Subcutaneous adipose tissue (tissue), 4 donors: ENCODE measurements around the gene IGFL1. TPM values are rescaled to one million over a fixed set of nuclear protein-coding genes. Genes with fewer than 3 reads are reported as not detected.

ENCODE experiments used
- total RNA-seq, 4 donors: library from RNA; depleted of rRNA; stranded (reverse); fragments of >200 nt; gene quantifications; one replicate each; pipeline ENCODE4 v1.1.0, GENCODE V29; 2016
- TF ChIP-seq, protein P1 (sequence below): fragments of 450-650 bp; IDR thresholded peaks from one replicate; pipeline ENCODE4 v1.5.1; 2016; ENCODE audit warnings: low read depth, mild to moderate bottlenecking, control low read depth, antibody characterized with exemption, moderate library complexity

The IGFL1 gene
- total RNA-seq, 4 donors from 2014 or later, result not detected

DNA sequence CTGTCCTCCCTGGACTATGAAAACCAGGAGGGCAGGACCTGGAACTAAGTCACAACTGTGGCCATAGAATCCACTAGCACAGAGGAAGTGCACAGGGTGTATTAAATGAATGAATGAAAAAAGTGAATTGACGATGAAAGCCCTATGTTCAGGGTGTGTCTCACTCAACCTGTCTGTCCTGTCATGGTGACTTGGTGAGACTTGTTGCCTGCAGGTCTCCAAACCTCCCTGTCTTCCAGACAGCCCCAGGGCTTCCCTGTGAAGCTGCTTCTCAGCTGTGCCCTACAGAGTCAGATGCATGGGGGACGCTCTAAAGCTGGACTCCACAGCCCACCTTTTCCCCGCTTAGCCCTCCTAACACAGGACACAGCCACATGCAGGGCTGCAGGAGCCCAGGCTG, 4.8 kb upstream of the IGFL1 start:
- TF ChIP-seq, protein P1, sequence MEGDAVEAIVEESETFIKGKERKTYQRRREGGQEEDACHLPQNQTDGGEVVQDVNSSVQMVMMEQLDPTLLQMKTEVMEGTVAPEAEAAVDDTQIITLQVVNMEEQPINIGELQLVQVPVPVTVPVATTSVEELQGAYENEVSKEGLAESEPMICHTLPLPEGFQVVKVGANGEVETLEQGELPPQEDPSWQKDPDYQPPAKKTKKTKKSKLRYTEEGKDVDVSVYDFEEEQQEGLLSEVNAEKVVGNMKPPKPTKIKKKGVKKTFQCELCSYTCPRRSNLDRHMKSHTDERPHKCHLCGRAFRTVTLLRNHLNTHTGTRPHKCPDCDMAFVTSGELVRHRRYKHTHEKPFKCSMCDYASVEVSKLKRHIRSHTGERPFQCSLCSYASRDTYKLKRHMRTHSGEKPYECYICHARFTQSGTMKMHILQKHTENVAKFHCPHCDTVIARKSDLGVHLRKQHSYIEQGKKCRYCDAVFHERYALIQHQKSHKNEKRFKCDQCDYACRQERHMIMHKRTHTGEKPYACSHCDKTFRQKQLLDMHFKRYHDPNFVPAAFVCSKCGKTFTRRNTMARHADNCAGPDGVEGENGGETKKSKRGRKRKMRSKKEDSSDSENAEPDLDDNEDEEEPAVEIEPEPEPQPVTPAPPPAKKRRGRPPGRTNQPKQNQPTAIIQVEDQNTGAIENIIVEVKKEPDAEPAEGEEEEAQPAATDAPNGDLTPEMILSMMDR, result no peak

DNA sequence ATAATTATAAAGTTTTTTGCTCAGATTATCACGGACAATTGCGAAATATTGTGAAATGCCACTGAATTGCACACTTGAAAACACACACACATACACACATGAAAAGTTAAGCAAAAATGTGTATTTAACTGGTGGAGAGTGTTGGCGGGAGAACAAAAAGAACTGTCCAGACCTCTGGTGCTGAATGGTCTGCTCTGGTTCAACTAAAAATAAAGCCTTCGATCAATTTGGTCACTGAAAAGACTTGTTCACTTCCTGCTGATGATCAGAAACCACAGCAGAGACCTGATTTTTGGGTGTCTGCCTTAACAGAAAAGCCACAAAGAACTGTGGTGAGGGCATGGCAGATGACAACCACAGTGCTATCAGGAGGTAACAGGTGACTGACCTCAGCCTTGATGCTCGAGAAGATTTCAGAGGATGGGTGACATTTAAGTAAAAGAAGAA, 4.0 kb upstream of the IGFL1 start:
- TF ChIP-seq, protein P1, result no peak

DNA sequence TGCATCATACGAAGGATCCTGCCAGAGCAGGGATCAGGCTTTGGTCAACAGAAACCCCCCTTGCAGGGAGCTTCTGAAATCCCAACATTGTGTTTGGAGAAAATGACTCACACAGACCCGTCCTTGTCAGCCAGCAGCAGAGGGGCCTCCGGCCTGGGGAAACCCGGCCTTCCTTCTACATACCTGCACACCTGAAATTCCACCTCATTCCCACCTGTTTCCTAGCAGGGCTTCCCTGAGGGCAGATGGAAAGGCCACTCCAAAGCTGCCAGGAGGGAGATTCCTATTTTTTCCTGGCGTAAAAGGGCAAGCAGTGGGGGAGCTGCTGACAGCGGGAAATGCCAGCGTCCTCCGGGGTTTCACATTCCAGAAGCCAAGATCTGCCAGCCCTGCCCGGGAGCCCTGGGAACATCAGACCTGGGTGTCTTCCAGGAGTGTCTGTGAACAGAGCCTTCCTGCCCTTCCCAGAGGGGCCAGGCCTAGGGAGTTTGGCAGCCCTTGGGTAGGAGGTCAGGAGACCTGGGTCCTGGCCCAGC, 3.0 kb upstream of the IGFL1 start:
- TF ChIP-seq, protein P1, result no peak

DNA sequence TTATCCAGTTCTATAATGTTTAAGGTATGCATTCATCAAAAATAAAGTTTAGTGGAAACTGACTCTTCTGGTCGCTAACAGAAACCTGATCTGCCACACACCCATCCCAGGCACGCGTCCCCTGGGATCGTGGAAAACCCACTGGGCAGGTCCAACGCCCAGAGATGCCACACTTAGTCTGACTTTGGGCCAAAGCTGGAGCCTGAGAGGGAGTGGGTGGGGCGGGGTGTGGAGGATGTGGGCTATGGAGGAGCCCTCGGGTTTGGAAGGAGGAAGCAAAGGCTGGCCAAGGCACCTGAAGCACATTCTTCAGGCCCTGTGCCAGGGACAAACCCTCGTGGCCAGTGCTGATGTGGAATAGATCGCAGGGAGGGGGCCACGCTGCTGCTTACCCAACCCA, 2.5 kb downstream of the IGFL1 start:
- TF ChIP-seq, protein P1, result no peak

DNA sequence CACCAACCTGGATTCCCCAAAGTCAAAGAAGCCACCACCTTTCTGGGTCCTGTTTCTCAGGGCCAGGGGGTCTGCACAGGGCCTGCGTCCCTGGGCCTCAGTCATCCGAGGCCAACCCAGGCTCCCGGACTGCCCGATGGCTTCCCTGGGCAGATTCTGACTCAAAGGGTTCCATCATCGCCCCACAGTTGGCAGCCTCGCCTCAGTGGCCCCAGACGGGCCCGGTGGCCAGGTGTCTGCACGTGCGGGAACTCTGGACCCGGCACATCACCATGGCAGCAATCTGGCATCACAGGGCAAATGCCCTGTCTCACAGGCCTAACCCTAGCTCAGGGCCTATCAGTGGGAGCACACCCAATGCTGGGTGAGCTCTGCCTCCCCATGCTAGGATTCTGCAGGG, 2.9 kb downstream of the IGFL1 start:
- TF ChIP-seq, protein P1, result no peak

DNA sequence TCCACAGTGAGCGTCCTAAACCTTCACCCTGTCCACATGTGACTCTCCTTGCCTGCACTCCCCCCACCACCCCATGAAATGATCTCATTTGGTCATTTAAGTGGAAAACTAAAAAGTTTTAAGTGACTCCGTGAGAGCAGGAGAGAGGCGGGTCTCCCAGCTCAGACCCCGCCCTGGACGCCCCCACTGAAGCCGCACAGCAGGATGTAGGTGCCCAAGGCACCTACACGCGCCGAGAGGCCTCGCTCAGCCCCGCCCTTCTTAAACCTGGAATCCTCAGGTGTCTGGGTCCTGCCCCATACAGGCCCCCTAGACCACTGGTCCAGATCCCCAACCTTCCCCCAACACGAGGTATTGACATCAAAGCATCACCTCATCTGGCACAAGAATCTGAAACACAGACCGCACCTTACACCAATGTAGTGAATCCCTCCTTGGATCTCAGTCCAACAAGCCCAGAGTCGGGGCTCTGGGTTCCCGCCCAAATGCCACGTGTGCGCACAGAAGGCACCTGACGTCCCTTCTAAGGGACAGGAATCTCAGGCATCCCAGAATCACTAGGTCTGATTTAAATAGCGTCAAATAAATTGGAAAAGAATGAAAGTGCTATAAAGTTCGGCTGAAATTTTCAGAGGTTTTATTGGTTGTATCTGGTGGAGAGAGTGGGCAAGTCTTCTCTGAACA, 3.5 kb downstream of the IGFL1 start:
- TF ChIP-seq, protein P1, result no peak

DNA sequence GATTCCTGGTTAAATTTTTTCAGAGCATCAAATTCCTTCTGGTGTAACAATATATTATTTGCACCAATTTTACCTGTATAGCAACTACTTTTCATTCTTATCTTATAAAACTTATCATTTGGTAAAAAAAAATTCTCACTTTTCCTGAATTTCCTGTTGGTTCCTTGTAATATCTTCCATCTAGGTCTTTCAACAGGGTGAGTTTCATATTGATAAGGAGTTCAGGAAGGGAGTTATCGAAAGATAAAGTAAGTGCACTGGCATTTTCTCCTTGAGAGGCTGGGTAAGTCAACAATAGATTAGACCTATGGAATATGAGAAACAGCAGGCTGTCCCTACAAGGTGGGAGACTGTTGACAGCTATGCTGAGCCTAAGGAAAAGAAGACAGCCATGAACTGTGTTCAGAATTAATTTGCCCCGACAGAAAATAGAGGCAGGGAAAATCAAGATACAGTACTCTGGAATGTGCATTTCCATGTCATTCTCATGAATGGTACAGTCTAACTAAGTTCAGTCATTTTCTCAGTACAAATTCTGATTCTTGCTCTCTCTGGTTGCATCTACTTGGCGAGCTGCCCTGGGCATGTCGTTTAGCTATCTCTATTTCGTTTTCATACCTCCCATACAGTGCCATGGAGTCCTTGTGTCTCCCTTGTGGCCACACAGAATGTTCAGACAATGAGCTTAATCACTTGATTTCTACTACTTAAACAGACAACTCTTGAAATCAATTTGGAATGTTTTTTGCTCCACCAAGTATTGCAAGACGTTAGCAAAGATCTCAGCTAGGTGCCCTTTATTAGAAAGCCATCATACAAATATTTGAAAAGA, 9.9 kb downstream of the IGFL1 start:
- TF ChIP-seq, protein P1, result no peak
